ENCODE results near the gene TYW1. TPM values are rescaled to one million over a fixed set of nuclear protein-coding genes. Genes with fewer than 3 reads are reported as not detected.

TYW1 gene
- total and polyA plus RNA-seq, 2 of the 4 experiments (the other 2 are of a cell fraction), result 10.7 to 23.7 TPM

GRCh38 chr7:66948480-66949109 lies 48.0 kb upstream of the TYW1 start:
- Histone ChIP-seq H4K20me1 (ENCODE audit: insufficient read depth, low read length) (0 out of 2 replicates have a peak, but pooled peaks cover 8% of the 10 kb centered on the region), H3K36me3 (ENCODE audit: control insufficient read depth, insufficient read depth, low read length) (peaks cover 48% of the 10 kb centered on the region), H4K91ac (ENCODE audit: insufficient read depth, low read depth, low read length) (no peak overlapping the region), H4K5ac (ENCODE audit: low read depth, low read length) (no peak overlapping the region), H3K9me3 (ENCODE audit: control insufficient read depth, insufficient read depth, low read length) (no peaks in the 10 kb centered on the region), H2AFZ (replicated peaks; ENCODE audit: low read length, poor library complexity) (no peak overlapping the region), H2BK5ac (ENCODE audit: low read depth, low read length, poor library complexity, severe bottlenecking) (no peak overlapping the region), H2BK120ac (ENCODE audit: low read depth, low read length) (no peak overlapping the region), H2AK9ac (replicated peaks; ENCODE audit: low read depth, low read length, poor library complexity) (no peak overlapping the region), H3K27me3 (ENCODE audit: control insufficient read depth, insufficient read depth, low read length) (no peaks in the 10 kb centered on the region), H3K56ac (ENCODE audit: extremely low read depth, insufficient read depth, low read length) (no peak overlapping the region), H3K9me1 (ENCODE audit: insufficient read depth, low read length) (peaks cover 10% of the 10 kb centered on the region; the same call in 1 of the 2 replicates), H3K23ac (ENCODE audit: low read depth, low read length) (no peak overlapping the region), H3K4me1 (ENCODE audit: control insufficient read depth, insufficient read depth, low read length) (peaks cover 8% of the 10 kb centered on the region), H3K4ac (ENCODE audit: low read depth, low read length) (no peak overlapping the region), H3K18ac (ENCODE audit: low read depth, low read length) (no peak overlapping the region), H3K9ac (ENCODE audit: low read depth, low read length) (no peak overlapping the region), H3K4me3 (ENCODE audit: insufficient read depth, low read depth, low read length) (no peak overlapping the region), H3K79me1 (ENCODE audit: low read depth in 1 of 2, low read length in 2 of 2) (peaks cover 20 to 46% of the 10 kb centered on the region in 2 experiments), H2BK15ac (ENCODE audit: low read depth, low read length) (no peak overlapping the region), H3K27ac (ENCODE audit: insufficient read depth, low read length) (no peak overlapping the region), H3K14ac (replicated peaks; ENCODE audit: low read depth, low read length) (no peak overlapping the region), H4K8ac (ENCODE audit: low read depth in 2 of 2, low read length in 2 of 2) (no peak overlapping the region), H3K4me2 (ENCODE audit: low read depth, low read length) (no peak overlapping the region), H2BK20ac (ENCODE audit: low read depth, low read length) (no peak overlapping the region), H2AK5ac (ENCODE audit: low read depth, low read length) (no peak overlapping the region)
- 76% methylated on average over 5 of the region's 19 CpGs; no CpG with 5 or more reads in 1 of the 2 experiments for WGBS, 2 experiments (ENCODE audit: extremely low coverage in 2 of 2, insufficient read length in 1 of 2)
- ChIA-PET CTCF (no interaction called here), POLR2A (ENCODE audit: unreplicated experiment) (no interaction called here)
- intact Hi-C loops (cut with micrococcal nuclease), result no loop called here
- no peak for ATAC-seq (ENCODE audit: low read depth)
- no TSS peak for BruUV-seq (replicated peaks)
- DNase-seq, result no peak
- in situ Hi-C loops (cut with MboI; ENCODE audit: low sequenced_read_pairs), result no loop called here
- dilution Hi-C loops (cut with HindIII; ENCODE audit: low sequenced_read_pairs, unreplicated experiment), result no loop called here
- TF ChIP-seq, protein P1, sequence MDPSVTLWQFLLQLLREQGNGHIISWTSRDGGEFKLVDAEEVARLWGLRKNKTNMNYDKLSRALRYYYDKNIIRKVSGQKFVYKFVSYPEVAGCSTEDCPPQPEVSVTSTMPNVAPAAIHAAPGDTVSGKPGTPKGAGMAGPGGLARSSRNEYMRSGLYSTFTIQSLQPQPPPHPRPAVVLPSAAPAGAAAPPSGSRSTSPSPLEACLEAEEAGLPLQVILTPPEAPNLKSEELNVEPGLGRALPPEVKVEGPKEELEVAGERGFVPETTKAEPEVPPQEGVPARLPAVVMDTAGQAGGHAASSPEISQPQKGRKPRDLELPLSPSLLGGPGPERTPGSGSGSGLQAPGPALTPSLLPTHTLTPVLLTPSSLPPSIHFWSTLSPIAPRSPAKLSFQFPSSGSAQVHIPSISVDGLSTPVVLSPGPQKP (IDR thresholded peaks at IDR 0.05; ENCODE audit: borderline replicate concordance, low read depth, low read length), result no peak
- TF ChIP-seq MXI1 (IDR thresholded peaks at IDR 0.05; ENCODE audit: borderline replicate concordance, low read depth, low read length) (no peak), CTCF (conservative IDR thresholded peaks at IDR 0.05; ENCODE audit: low read depth, low read length) (no peak), CHD1 (IDR thresholded peaks at IDR 0.05; ENCODE audit: low read depth, low read length) (no peak), CEBPB (IDR thresholded peaks at IDR 0.05; ENCODE audit: low read depth, low read length) (no peak), MAFK (IDR thresholded peaks at IDR 0.05; ENCODE audit: low read depth, low read length) (no peak), USF2 (IDR thresholded peaks at IDR 0.05; ENCODE audit: low read depth, low read length) (no peak), NFE2L2 (IDR thresholded peaks at IDR 0.05; ENCODE audit: low read depth, low read length) (no peak), RCOR1 (IDR thresholded peaks at IDR 0.05; ENCODE audit: insufficient replicate concordance, low read length) (no peak), POLR2A (IDR thresholded peaks at IDR 0.05; ENCODE audit: low read depth, low read length) (no peak), RFX5 (IDR thresholded peaks at IDR 0.05; ENCODE audit: low read depth, low read length) (no peak), MAZ (IDR thresholded peaks at IDR 0.05; ENCODE audit: borderline replicate concordance, low read depth, low read length) (no peak), RAD21 (IDR thresholded peaks at IDR 0.05; ENCODE audit: low read length) (no peak), SMC3 (IDR thresholded peaks at IDR 0.05; ENCODE audit: low read depth, low read length) (no peak), BHLHE40 (IDR thresholded peaks at IDR 0.05; ENCODE audit: low read depth, low read length) (no peak), FOS (IDR thresholded peaks at IDR 0.05; ENCODE audit: low read depth, low read length) (no peak)
